ENCODE data around the gene MAGI3. TPM values are rescaled to one million over a fixed set of nuclear protein-coding genes. Genes with fewer than 3 reads are reported as not detected.

Gene MAGI3
- total and polyA plus RNA-seq, 2 donors (not counting 1 experiment from before 2014, with no cell fraction given): 5.1 to 9.2 TPM

- no peaks in the 10 kb centered on the region for H3K4me1 ChIP-seq (ENCODE audit: control insufficient read depth, extremely low read depth, insufficient read depth, low read length)
- H3K27ac ChIP-seq (ENCODE audit: insufficient read depth, low read length): no peak overlapping the region
- TF ChIP-seq EZH2 (IDR thresholded peaks at IDR 0.05; ENCODE audit: low read length, missing control alignments) (no peak), CTCF (conservative IDR thresholded peaks at IDR 0.05 in 1 of 2, IDR thresholded peaks at IDR 0.05 in 1 of 2; ENCODE audit: low read depth in 1 of 2, low read length in 2 of 2) (no peak)
- no peaks in the 10 kb centered on the region for H3K79me2 ChIP-seq (ENCODE audit: control insufficient read depth, insufficient read depth, low read length)
- no peak overlapping the region for H3K4me3 ChIP-seq (replicated peaks in 1 of 4; ENCODE audit: control extremely low read depth in 1 of 4, insufficient read depth in 1 of 4, low read depth in 3 of 4, low read length in 4 of 4)
- no peaks in the 10 kb centered on the region for H3K9me3 ChIP-seq (ENCODE audit: control insufficient read depth, insufficient read depth, low read depth, low read length)
- no peak for DNase-seq (ENCODE audit: low read depth in 2 of 2)
- H4K20me1 ChIP-seq (ENCODE audit: control insufficient read depth, extremely low read depth, insufficient read depth, low read length): no peaks in the 10 kb centered on the region
- H3K36me3 ChIP-seq (ENCODE audit: control insufficient read depth, insufficient read depth, low read length): no peaks in the 10 kb centered on the region
- no peak overlapping the region for H2AFZ ChIP-seq (ENCODE audit: low read length)
- H3K4me2 ChIP-seq (ENCODE audit: extremely low read depth, insufficient read depth, low read length): no peak overlapping the region
- H3K9ac ChIP-seq (ENCODE audit: insufficient read depth, low read length): no peak overlapping the region
- no peaks in the 10 kb centered on the region for H3K27me3 ChIP-seq (ENCODE audit: control insufficient read depth, insufficient read depth, low read length)
Measured at GRCh38 chr1:113451710-113452109, 61.4 kb downstream of the MAGI3 start.

GRCh38 chr1:113452921-113453770, 62.8 kb downstream of the MAGI3 start:
- no peak overlapping the region for H3K4me2 ChIP-seq (ENCODE audit: extremely low read depth, insufficient read depth, low read length)
- H4K20me1 ChIP-seq (ENCODE audit: control insufficient read depth, extremely low read depth, insufficient read depth, low read length): no peaks in the 10 kb centered on the region
- peak; percentile 41 to 78 for DNase-seq (ENCODE audit: low read depth in 2 of 2)
- H3K9ac ChIP-seq (ENCODE audit: insufficient read depth, low read length): no peak overlapping the region
- H3K79me2 ChIP-seq (ENCODE audit: control insufficient read depth, insufficient read depth, low read length): peaks cover 5% of the 10 kb centered on the region
- H2AFZ ChIP-seq (ENCODE audit: low read length): no peak overlapping the region
- no peaks in the 10 kb centered on the region for H3K9me3 ChIP-seq (ENCODE audit: control insufficient read depth, insufficient read depth, low read depth, low read length)
- H3K4me3 ChIP-seq (replicated peaks in 1 of 4; ENCODE audit: control extremely low read depth in 1 of 4, insufficient read depth in 1 of 4, low read depth in 3 of 4, low read length in 4 of 4): no peak overlapping the region
- H3K27ac ChIP-seq (ENCODE audit: insufficient read depth, low read length): no peak overlapping the region
- H3K36me3 ChIP-seq (ENCODE audit: control insufficient read depth, insufficient read depth, low read length): no peaks in the 10 kb centered on the region
- TF ChIP-seq EZH2 (IDR thresholded peaks at IDR 0.05; ENCODE audit: low read length, missing control alignments): no peak
- TF ChIP-seq CTCF (conservative IDR thresholded peaks at IDR 0.05 in 1 of 2, IDR thresholded peaks at IDR 0.05 in 1 of 2; ENCODE audit: low read depth in 1 of 2, low read length in 2 of 2): peak; percentile 47 to 77
- H3K4me1 ChIP-seq (ENCODE audit: control insufficient read depth, extremely low read depth, insufficient read depth, low read length): peaks cover 2% of the 10 kb centered on the region
- H3K27me3 ChIP-seq (ENCODE audit: control insufficient read depth, insufficient read depth, low read length): no peaks in the 10 kb centered on the region

- DNase-seq (ENCODE audit: low read depth in 2 of 2): no peak
- peaks cover 5% of the 10 kb centered on the region for H3K79me2 ChIP-seq (ENCODE audit: control insufficient read depth, insufficient read depth, low read length)
- no peak overlapping the region for H3K4me2 ChIP-seq (ENCODE audit: extremely low read depth, insufficient read depth, low read length)
- no peak overlapping the region for H3K9ac ChIP-seq (ENCODE audit: insufficient read depth, low read length)
- H3K36me3 ChIP-seq (ENCODE audit: control insufficient read depth, insufficient read depth, low read length): no peaks in the 10 kb centered on the region
- H3K9me3 ChIP-seq (ENCODE audit: control insufficient read depth, insufficient read depth, low read depth, low read length): no peaks in the 10 kb centered on the region
- H4K20me1 ChIP-seq (ENCODE audit: control insufficient read depth, extremely low read depth, insufficient read depth, low read length): no peaks in the 10 kb centered on the region
- H3K27ac ChIP-seq (ENCODE audit: insufficient read depth, low read length): no peak overlapping the region
- TF ChIP-seq CTCF (conservative IDR thresholded peaks at IDR 0.05 in 1 of 2, IDR thresholded peaks at IDR 0.05 in 1 of 2; ENCODE audit: low read depth in 1 of 2, low read length in 2 of 2) (no peak), EZH2 (IDR thresholded peaks at IDR 0.05; ENCODE audit: low read length, missing control alignments) (no peak)
- H3K4me1 ChIP-seq (ENCODE audit: control insufficient read depth, extremely low read depth, insufficient read depth, low read length): peaks cover 2% of the 10 kb centered on the region
- H2AFZ ChIP-seq (ENCODE audit: low read length): no peak overlapping the region
- H3K27me3 ChIP-seq (ENCODE audit: control insufficient read depth, insufficient read depth, low read length): no peaks in the 10 kb centered on the region
- no peak overlapping the region for H3K4me3 ChIP-seq (replicated peaks in 1 of 4; ENCODE audit: control extremely low read depth in 1 of 4, insufficient read depth in 1 of 4, low read depth in 3 of 4, low read length in 4 of 4)
Measured at GRCh38 chr1:113453771-113454083, 63.4 kb downstream of the MAGI3 start.
